Fibroblast of mammary gland (primary cell): Measurements from ENCODE around the gene RALGPS1.

Source experiments
- DNase-seq: peaks from one replicate; pipeline ENCODE4 v3.0.0-alpha.2; 2010; ENCODE audit warnings: low read depth
- H3K4me3 ChIP-seq: 2 replicates; pipeline ENCODE4 v1.5.1; 2011; ENCODE audit warnings: low read depth, mild to moderate bottlenecking, low read length, moderate library complexity; ENCODE audit not compliant: control insufficient read depth
- CTCF ChIP-seq: conservative IDR thresholded peaks from 2 replicates; pipeline ENCODE4 v1.5.1; 2011; ENCODE audit warnings: low read depth, low read length, inconsistent platforms; ENCODE audit not compliant: control insufficient read depth, insufficient read depth

RALGPS1 gene

DNA sequence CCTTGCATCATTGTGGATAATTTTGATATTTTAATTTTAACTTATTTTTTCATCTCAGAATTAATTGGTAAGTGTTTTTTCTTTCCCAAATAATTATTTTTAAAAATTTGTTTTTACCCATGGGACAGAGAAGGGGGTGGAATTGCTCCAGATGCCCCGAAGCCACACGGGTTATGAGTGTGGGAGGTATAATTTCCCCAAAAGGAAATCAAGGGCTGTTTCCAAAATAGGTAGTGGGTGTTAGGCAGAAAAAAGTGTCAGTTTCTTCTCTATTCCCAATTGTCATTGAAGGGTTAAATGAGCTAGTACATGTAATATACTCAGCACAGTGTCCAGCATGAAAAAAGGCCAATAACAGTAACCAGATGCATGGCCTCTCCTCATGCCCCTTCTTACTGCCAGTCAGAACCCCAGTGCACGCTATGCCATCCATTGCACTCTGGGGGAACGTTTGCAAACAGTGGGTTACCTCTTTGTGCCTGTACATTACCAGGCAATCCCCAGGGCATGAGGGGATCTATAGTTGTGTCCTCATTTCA, 244.3 kb downstream of the RALGPS1 start:
- H3K4me3 ChIP-seq = no peak overlapping the region
- no peak for DNase-seq
- TF ChIP-seq CTCF = no peak

DNA sequence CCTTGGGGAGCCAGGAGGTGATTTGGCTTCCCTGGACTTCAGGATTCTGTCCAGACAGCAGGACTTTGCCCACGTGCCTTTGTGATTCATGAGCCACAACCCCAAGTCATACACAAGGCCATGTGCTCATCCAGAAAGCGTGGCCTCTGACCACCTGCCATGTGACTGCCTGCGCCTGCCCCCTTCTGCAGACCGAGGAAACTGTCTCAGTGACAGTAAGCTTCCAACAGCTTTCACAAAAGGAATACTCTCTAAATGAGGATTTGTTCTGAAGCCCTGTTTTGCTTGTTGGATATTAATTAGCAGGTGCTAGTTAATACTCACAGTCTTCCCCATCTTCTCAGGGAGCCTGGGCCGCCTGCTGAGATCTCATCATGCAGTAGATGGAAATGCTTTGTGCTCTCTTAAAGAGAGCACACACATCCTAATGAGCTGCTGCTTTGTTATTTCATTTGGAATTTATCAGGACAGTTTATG, 244.8 kb downstream of the RALGPS1 start:
- DNase-seq = peak; percentile 94
- peak; percentile 43 for TF ChIP-seq CTCF
- no peak overlapping the region for H3K4me3 ChIP-seq

- no peak for DNase-seq
- no peak overlapping the region for H3K4me3 ChIP-seq
- TF ChIP-seq CTCF = no peak
These were observed 245.5 kb downstream of the RALGPS1 start for GRCh38 chr9:127159949-127160610.

DNA sequence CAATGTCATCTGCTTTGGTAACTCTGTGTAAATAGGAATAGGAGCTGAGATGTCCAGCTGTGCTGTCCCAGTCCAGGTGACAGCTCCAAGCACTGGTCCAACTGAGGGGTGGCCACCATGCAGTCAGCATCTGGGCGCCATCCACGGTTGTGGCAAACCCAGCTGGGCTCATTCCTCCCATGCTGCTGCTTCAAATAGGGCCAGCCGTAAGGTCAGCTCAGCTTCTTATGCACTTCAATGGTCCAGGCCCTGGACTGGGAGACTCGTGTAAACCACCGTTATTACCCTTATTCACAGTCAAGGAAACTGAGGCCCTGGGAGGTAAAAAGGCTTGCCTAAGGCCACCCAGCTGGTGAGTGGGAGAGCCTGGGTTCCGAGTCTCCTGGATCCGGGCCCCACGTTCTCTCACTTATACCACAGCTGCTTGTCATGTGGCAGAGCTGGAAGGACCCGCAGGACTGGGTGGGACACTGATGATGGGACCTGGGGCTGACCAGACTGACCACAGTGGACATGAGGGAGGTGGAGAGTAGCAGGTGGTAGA, 246.6 kb downstream of the RALGPS1 start:
- no peak for DNase-seq
- H3K4me3 ChIP-seq = no peak overlapping the region
- TF ChIP-seq CTCF = no peak

- no peak for DNase-seq
- no peak for TF ChIP-seq CTCF
- no peak overlapping the region for H3K4me3 ChIP-seq
These were observed 247.7 kb downstream of the RALGPS1 start for GRCh38 chr9:127162046-127162863.

DNA sequence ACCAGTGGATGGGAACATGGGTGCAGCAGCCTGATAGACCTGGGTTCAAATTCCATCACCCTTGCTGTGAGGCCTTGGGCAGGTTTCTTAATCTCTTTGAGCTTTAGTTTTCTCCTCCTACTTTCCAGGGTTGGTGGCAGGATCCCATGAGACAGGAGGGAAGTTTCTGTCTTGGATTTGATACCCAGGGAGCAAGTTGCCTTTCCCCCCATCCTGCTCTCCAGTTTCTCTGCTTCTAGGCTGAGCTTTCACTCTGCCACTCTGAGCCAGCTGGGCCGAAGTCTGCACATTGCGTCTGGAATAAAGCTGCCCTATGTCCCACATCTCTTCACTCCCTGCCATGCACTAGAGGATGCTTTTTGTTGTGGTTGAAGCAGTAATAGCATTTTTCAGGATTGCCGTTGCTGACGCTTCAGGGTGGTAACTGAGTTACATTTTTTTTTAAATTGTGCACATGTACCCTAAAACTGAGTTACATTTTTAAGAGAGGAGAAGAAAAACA, 248.3 kb downstream of the RALGPS1 start:
- no peak for TF ChIP-seq CTCF
- H3K4me3 ChIP-seq = no peak overlapping the region
- no peak for DNase-seq
